HepG2 (cell line): ENCODE results near the gene CYP21A2. TPM values are rescaled to one million over a fixed set of nuclear protein-coding genes. Genes with fewer than 3 reads are reported as not detected.
"Not testable (repeated sequence)": the region's sequence is repeated elsewhere in the genome, so short reads cannot be mapped to it uniquely, and the experiment has no call there.

Experiments
- ATAC-seq: fragments of 200-7000 bp; cut with Tn5 transposase; 3 replicates; pipeline ENCODE4 v1.9.1; 2020; ENCODE audit warnings: mild to moderate bottlenecking, moderate library complexity
- BruUV-seq: library from RNA; stranded (reverse); fragments of 400-500 nt; replicated peaks from 2 replicates; lab custom pipeline; 2021; lab: Mats Ljungman, UMichigan
- CTCF ChIA-PET: fragments of 300-600 bp; formaldehyde crosslinking; extraction: SDS; loops from one replicate; lab custom pipeline; 2021; ENCODE audit warnings: low total read pairs, inconsistent platforms, low intra/inter-chr PET ratio; lab: Yijun Ruan, JAX
- POLR2A ChIA-PET: fragments of 350-600 bp; sonication (Branson Sonifier 250); formaldehyde crosslinking; loops from one replicate; lab custom pipeline; 2020; ENCODE audit warnings: antibody characterized with exemption, inconsistent platforms; lab: Yijun Ruan, JAX
- DNase-seq: peaks from one replicate; pipeline ENCODE4 v3.0.0-alpha.2; 2015; ENCODE audit warnings: low spot score
- FAIRE-seq: peaks from 3 replicates; lab custom pipeline; 2011; peaks lifted over from hg19 to GRCh38; lab: Jason Lieb, UNC
- H2AFZ ChIP-seq: one replicate; pipeline ENCODE4 v1.6.1; 2011; ENCODE audit warnings: low read length, inconsistent platforms
- H3K27ac ChIP-seq: fragments of 300-600 bp; 3 replicates; pipeline ENCODE4 v1.8.0; 2011; ENCODE audit warnings: mixed run types, mild to moderate bottlenecking, mixed read lengths, low read length, inconsistent platforms; ENCODE audit not compliant: insufficient read depth; ENCODE audit errors: extremely low read length
- H3K27me3 ChIP-seq, 2 experiments: fragments of 200-600 bp in 1 of 2; 2 replicates in 1 of 2; 3 replicates in 1 of 2; pipeline versions ENCODE4 v1.6.0 to v1.8.0; 2011; ENCODE audit warnings: low read length in 2 of 2, mild to moderate bottlenecking in 2 of 2, moderate library complexity in 2 of 2, inconsistent platforms in 1 of 2; ENCODE audit not compliant: insufficient read depth in 2 of 2, control insufficient read depth in 1 of 2
- H3K36me3 ChIP-seq, 2 experiments: fragments of 200-600 bp in 1 of 2; replicated peaks in 1 of 2; 2 replicates in 1 of 2; 3 replicates in 1 of 2; pipeline versions ENCODE4 v1.5.1 to v1.8.0; 2011; ENCODE audit warnings: low read length in 2 of 2, inconsistent platforms in 1 of 2; ENCODE audit not compliant: insufficient read depth in 2 of 2, control insufficient read depth in 1 of 2
- H3K4me1 ChIP-seq: 2 replicates; pipeline ENCODE4 v1.5.1; 2012; ENCODE audit warnings: low read length, inconsistent platforms; ENCODE audit not compliant: insufficient read depth
- H3K4me2 ChIP-seq: 2 replicates; pipeline ENCODE4 v1.6.0; 2011; ENCODE audit warnings: low read depth, low read length, inconsistent platforms
- H3K4me3 ChIP-seq, 3 experiments: fragments of 200-600 bp in 1 of 3; sonication (generic), shearing (Covaris generic) in 1 of 3; replicated peaks in 1 of 3; 2 replicates each; pipeline ENCODE4 v1.5.1; 2011 to 2016; ENCODE audit warnings: low read length in 3 of 3, inconsistent platforms in 2 of 3, low read depth in 2 of 3, mild to moderate bottlenecking in 2 of 3, control low read depth in 1 of 3, mixed read lengths in 1 of 3; ENCODE audit not compliant: insufficient read depth in 1 of 3
- H3K79me2 ChIP-seq: one replicate; pipeline ENCODE4 v1.6.1; 2011; ENCODE audit warnings: low read length, inconsistent platforms; ENCODE audit not compliant: insufficient read depth
- H3K9ac ChIP-seq: 2 replicates; pipeline ENCODE4 v1.6.0; 2011; ENCODE audit warnings: mild to moderate bottlenecking, low read depth, low read length, inconsistent platforms; ENCODE audit not compliant: insufficient read depth
- H3K9me3 ChIP-seq: 2 replicates; pipeline ENCODE4 v1.5.1; 2012; ENCODE audit warnings: mild to moderate bottlenecking, low read length
- H4K20me1 ChIP-seq: 2 replicates; pipeline ENCODE4 v1.6.0; 2011; ENCODE audit warnings: inconsistent platforms, mild to moderate bottlenecking, low read length, moderate library complexity; ENCODE audit not compliant: insufficient read depth
- KDM2A ChIP-seq: sonication (generic); formaldehyde crosslinking; IDR thresholded peaks from 2 replicates; pipeline ENCODE4 v1.4.0; 2020; ENCODE audit warnings: low read depth, missing genetic modification reagents, borderline replicate concordance
- MYC ChIP-seq: sonication (generic); formaldehyde crosslinking; IDR thresholded peaks from 2 replicates; pipeline ENCODE4 v1.9.0; 2021; ENCODE audit warnings: missing genetic modification reagents, borderline replicate concordance
- POLR2G ChIP-seq: fragments of 200-400 bp; formaldehyde crosslinking; IDR thresholded peaks from 2 replicates; pipeline ENCODE4 v1.6.1; 2018; ENCODE audit warnings: mild to moderate bottlenecking, low read depth, low read length, moderate library complexity
- ZNF687 ChIP-seq: sonication (generic); formaldehyde crosslinking; IDR thresholded peaks from 2 replicates; pipeline ENCODE4 v1.5.1; 2020; ENCODE audit warnings: mild to moderate bottlenecking, missing genetic modification reagents, moderate library complexity
- WGBS: methylation state at CpG from one replicate; pipeline ENCODE4 v1.1.6; 2017; ENCODE audit warnings: low lambda C conversion rate; 5-methylcytosine and 5-hydroxymethylcytosine counted together
- in situ Hi-C: cut with HindIII; loops from 2 replicates; pipeline ENCODE4 v1.10.0; 2017; ENCODE audit warnings: low pct_unique_long_range_greater_than_20kb; ENCODE audit not compliant: extremely low pct_ligation_motif_present
- intact Hi-C: fragments of 100-400 bp; cut with micrococcal nuclease; formaldehyde crosslinking; loops from one replicate; pipeline ENCODE4 v1.10.0; 2022; ENCODE audit not compliant: unreplicated experiment
- polyA plus RNA-seq, 8 experiments: library from polyadenylated mRNA; depleted of rRNA in 3 of 8; stranded (reverse) in 7 of 8; unstranded in 1 of 8; fragments of >200 nt; fragmentation: Illumina TruSeq in 4 of 8; extraction: Trizol in 4 of 8; gene quantifications; 2 replicates each; pipeline versions ENCODE4 v1.2.1 to v1.2.3, GENCODE V29; 2011 to 2016; ENCODE audit warnings: low read depth in 4 of 8, missing spikeins in 1 of 8, mixed read lengths in 1 of 8; ENCODE audit not compliant: insufficient read depth in 1 of 8
- total RNA-seq, 5 experiments: library from RNA; depleted of rRNA; stranded (reverse); fragments of >200 nt; fragmentation: Illumina TruSeq; extraction: Trizol; gene quantifications; 2 replicates each; pipeline ENCODE4 v1.2.3, GENCODE V29; 2016; ENCODE audit warnings: low read depth in 1 of 5

The CYP21A2 gene
- total and polyA plus RNA-seq, 2 of the 13 experiments (the other 11 are each of a cell fraction or from before 2014, with no cell fraction given): 1.5 to 6.3 TPM

GRCh38 chr6:32038878-32039277 lies 663 bp downstream of the CYP21A2 start:
- DNase-seq, H3K36me3 ChIP-seq, in situ Hi-C loops, H3K79me2 ChIP-seq, H3K27ac ChIP-seq, BruUV-seq, H3K27me3 ChIP-seq: not testable (repeated sequence)
- FAIRE-seq: peak; percentile 4
- peaks cover 40% of the 10 kb centered on the region for H3K4me1 ChIP-seq
- TF ChIP-seq KDM2A: 0 out of 2 replicates have a peak, but pooled peaks have one; percentile 35
- TF ChIP-seq POLR2G: peak; percentile 4; the same call in 1 of the 2 replicates
- TF ChIP-seq, all 625 proteins: peak for 2; not testable (repeated sequence) for 623
- ATAC-seq, intact Hi-C loops, H3K9me3 ChIP-seq, H2AFZ ChIP-seq, H3K9ac ChIP-seq, H4K20me1 ChIP-seq, POLR2A ChIA-PET, H3K4me3 ChIP-seq, CTCF ChIA-PET: not testable (repeated sequence)
- 54% methylated on average over 2 of the region's 5 CpGs for WGBS
- H3K4me2 ChIP-seq: 0 out of 2 replicates have a peak overlapping the region, but pooled peaks have one; percentile 7

GRCh38 chr6:32039321-32040274 lies 1.4 kb downstream of the CYP21A2 start:
- ATAC-seq (peak; percentile 23), FAIRE-seq (peak; percentile 84)
- BruUV-seq, intact Hi-C loops, H3K27me3 ChIP-seq, H3K27ac ChIP-seq, H3K9me3 ChIP-seq, POLR2A ChIA-PET, H4K20me1 ChIP-seq, H2AFZ ChIP-seq, CTCF ChIA-PET: not testable (repeated sequence)
- WGBS: 42% methylated on average over 8 of the region's 24 CpGs
- H3K4me1 ChIP-seq: peaks cover 41% of the 10 kb centered on the region
- TF ChIP-seq ZNF687 (peak; percentile 45), POLR2G (0 out of 2 replicates have a peak, but pooled peaks have one; percentile 4), MYC (CRISPR knock-in tag) (peak; percentile 62)
- TF ChIP-seq, all 625 proteins: peak for 3; not testable (repeated sequence) for 622
- DNase-seq, H3K4me3 ChIP-seq, H3K36me3 ChIP-seq, H3K9ac ChIP-seq, H3K79me2 ChIP-seq, in situ Hi-C loops: not testable (repeated sequence)
- peak overlapping the region; percentile 45 for H3K4me2 ChIP-seq
